ENCODE results near the gene PTPRN2. TPM values are rescaled to one million over a fixed set of nuclear protein-coding genes. Genes with fewer than 3 reads are reported as not detected.

Gene PTPRN2
- total RNA-seq, 2 experiments from 2014 or later, result 4.7 to 4.8 TPM

- Mint-ChIP-seq H3K36me3 (ENCODE audit: low read depth) (no peaks in the 10 kb centered on the region), H3K27me3 (no peaks in the 10 kb centered on the region), H3K9me3 (peaks cover 5% of the 10 kb centered on the region), H3K4me3 (no peak overlapping the region), H3K4me1 (no peaks in the 10 kb centered on the region), H3K27ac (no peak overlapping the region)
- no peak for DNase-seq
- CTCF ChIA-PET, result no interaction called here
- POLR2A ChIA-PET, result no interaction called here
Observed at GRCh38 chr7:157992511-157993160, 595.0 kb downstream of the PTPRN2 start.

DNA sequence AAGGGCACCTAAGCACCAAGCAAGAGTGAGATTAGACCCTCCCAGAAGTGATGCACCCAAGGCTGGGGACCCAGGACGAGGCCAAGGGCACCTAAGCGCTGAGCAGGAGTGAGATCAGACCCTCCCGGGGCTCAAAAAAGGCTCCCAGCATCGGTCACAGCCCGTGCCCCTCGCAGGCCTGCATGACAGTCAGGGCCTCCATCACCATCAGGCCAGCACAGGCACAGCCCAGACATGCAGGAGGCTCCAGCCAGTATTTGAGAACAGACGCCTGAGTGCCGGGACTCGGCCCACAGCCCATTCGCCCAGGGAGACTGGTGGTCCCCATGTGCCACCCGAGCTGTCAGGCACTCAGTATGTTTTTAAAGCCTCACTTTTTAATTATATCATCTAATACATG lies 595.9 kb downstream of the PTPRN2 start:
- no peak for DNase-seq
- Mint-ChIP-seq H3K27ac (no peak overlapping the region), H3K4me1 (no peaks in the 10 kb centered on the region), H3K27me3 (no peaks in the 10 kb centered on the region), H3K4me3 (no peak overlapping the region), H3K9me3 (peaks cover 5% of the 10 kb centered on the region), H3K36me3 (ENCODE audit: low read depth) (no peaks in the 10 kb centered on the region)
- ChIA-PET CTCF (no interaction called here), POLR2A (no interaction called here)

- DNase-seq, result no peak
- no peak overlapping the region for H3K27ac Mint-ChIP-seq
- no peak overlapping the region for H3K4me3 Mint-ChIP-seq
- ChIA-PET CTCF (no interaction called here), POLR2A (no interaction called here)
- no peaks in the 10 kb centered on the region for H3K4me1 Mint-ChIP-seq
- H3K27me3 Mint-ChIP-seq, result no peaks in the 10 kb centered on the region
- no peaks in the 10 kb centered on the region for H3K36me3 Mint-ChIP-seq (ENCODE audit: low read depth)
- peaks cover 5% of the 10 kb centered on the region for H3K9me3 Mint-ChIP-seq
Observed at GRCh38 chr7:157991351-157991750, 596.3 kb downstream of the PTPRN2 start.

DNA sequence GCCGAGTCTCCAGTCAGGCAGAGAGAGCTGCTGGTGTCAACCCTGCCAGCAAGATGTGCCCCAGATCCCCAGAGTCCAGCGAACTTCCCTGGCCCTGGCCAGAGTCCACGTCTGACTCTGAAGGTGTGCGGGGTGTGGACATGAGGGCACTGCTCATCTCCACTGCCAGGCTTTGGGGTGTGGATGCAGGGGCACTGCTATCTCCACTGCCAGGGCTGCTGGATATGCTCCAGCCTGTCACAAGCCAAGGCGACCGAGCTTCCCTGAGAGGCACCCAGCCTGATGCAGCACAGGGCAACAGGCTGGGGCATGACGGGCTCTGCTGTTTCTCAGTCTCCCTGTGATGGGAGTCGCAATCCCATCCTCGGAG lies 596.8 kb downstream of the PTPRN2 start:
- Mint-ChIP-seq H3K4me3 (no peak overlapping the region), H3K36me3 (ENCODE audit: low read depth) (no peaks in the 10 kb centered on the region), H3K4me1 (no peaks in the 10 kb centered on the region), H3K27ac (no peak overlapping the region), H3K27me3 (no peaks in the 10 kb centered on the region), H3K9me3 (peaks cover 5% of the 10 kb centered on the region)
- no peak for DNase-seq
- ChIA-PET POLR2A (no interaction called here), CTCF (no interaction called here)

DNA sequence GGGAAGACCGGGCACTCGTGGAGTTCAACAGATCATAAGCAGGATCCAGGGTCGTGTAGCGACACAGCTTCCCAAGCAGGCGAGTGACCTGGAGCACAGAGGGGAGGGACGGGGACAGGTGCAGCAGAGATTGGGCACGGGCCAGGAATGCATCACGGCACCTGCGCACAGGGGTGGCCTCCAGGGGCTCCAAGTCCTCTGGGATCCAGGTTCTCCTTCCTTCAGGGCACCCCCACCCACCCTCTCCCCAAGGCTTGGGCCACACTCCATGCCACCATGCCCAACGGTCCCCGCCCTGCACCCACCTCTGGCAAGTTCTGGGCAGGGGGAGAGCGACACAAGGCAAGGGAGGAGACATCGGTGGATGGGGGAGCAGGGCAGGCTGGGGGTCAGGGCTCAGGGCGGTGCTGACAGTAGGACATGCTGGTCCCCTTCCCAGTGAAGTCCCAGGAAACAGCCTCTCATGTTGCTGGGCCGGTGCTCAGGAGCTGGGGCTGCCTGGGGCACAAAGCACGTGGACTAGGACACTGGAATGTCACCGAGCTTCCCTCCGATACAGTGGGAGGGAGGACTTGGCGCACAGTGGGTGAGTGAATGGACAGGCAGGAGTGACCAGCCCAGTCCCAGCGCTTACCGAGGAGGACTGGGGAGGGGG lies 597.3 kb downstream of the PTPRN2 start:
- Mint-ChIP-seq H3K27ac (no peak overlapping the region), H3K4me1 (no peaks in the 10 kb centered on the region), H3K36me3 (ENCODE audit: low read depth) (no peaks in the 10 kb centered on the region), H3K4me3 (no peak overlapping the region), H3K9me3 (no peaks in the 10 kb centered on the region), H3K27me3 (no peaks in the 10 kb centered on the region)
- DNase-seq, result no peak
- CTCF ChIA-PET, result no interaction called here
- POLR2A ChIA-PET, result no interaction called here

GRCh38 chr7:157989589-157989988 lies 598.0 kb downstream of the PTPRN2 start:
- no peak for DNase-seq
- Mint-ChIP-seq H3K27me3 (no peaks in the 10 kb centered on the region), H3K4me1 (no peaks in the 10 kb centered on the region), H3K4me3 (no peak overlapping the region), H3K27ac (no peak overlapping the region), H3K36me3 (ENCODE audit: low read depth) (no peaks in the 10 kb centered on the region), H3K9me3 (peaks cover 4% of the 10 kb centered on the region)
- CTCF ChIA-PET, result no interaction called here
- POLR2A ChIA-PET, result no interaction called here

GRCh38 chr7:157987906-157988305 lies 599.7 kb downstream of the PTPRN2 start:
- POLR2A ChIA-PET, result no interaction called here
- H3K4me3 Mint-ChIP-seq, result no peak overlapping the region
- no peak overlapping the region for H3K27ac Mint-ChIP-seq

DNA sequence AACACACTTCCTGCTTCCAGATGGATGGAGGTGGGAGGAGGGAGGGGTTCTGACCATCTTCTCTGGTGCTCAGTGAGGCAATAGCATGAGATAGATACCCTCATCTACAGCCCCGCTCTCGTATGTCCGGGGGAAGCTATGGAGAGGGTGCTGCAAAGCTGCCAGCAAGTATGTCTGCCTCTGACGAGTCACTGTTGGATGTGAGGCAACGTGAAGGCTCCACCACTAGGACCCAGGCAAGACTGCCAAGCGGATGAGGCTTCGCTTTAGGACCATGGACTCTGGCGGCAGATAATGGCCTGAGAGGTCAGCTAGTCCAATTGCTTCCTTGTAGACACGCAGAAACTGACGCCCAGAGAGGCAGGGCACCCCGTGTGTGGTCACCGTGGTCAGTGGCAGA lies 601.6 kb downstream of the PTPRN2 start:
- Mint-ChIP-seq H3K36me3 (ENCODE audit: low read depth) (no peaks in the 10 kb centered on the region), H3K27me3 (no peaks in the 10 kb centered on the region), H3K4me3 (no peak overlapping the region), H3K27ac (no peak overlapping the region), H3K4me1 (no peaks in the 10 kb centered on the region), H3K9me3 (peaks cover 5% of the 10 kb centered on the region)
- ChIA-PET POLR2A (no interaction called here), CTCF (no interaction called here)
- no peak for DNase-seq

More at GRCh38 chr7:157987906-157988305, 599.7 kb downstream of the PTPRN2 start:
- Mint-ChIP-seq H3K4me1 (no peaks in the 10 kb centered on the region), H3K9me3 (peaks cover 5% of the 10 kb centered on the region), H3K27me3 (no peaks in the 10 kb centered on the region), H3K36me3 (ENCODE audit: low read depth) (no peaks in the 10 kb centered on the region)
- DNase-seq, result no peak
- CTCF ChIA-PET, result no interaction called here

GRCh38 chr7:157985636-157986035 lies 602.0 kb downstream of the PTPRN2 start:
- Mint-ChIP-seq H3K4me3 (no peak overlapping the region), H3K36me3 (ENCODE audit: low read depth) (no peaks in the 10 kb centered on the region), H3K27me3 (no peaks in the 10 kb centered on the region), H3K27ac (no peak overlapping the region), H3K4me1 (no peaks in the 10 kb centered on the region), H3K9me3 (peaks cover 5% of the 10 kb centered on the region)
- DNase-seq, result no peak
- ChIA-PET POLR2A (no interaction called here), CTCF (no interaction called here)

DNA sequence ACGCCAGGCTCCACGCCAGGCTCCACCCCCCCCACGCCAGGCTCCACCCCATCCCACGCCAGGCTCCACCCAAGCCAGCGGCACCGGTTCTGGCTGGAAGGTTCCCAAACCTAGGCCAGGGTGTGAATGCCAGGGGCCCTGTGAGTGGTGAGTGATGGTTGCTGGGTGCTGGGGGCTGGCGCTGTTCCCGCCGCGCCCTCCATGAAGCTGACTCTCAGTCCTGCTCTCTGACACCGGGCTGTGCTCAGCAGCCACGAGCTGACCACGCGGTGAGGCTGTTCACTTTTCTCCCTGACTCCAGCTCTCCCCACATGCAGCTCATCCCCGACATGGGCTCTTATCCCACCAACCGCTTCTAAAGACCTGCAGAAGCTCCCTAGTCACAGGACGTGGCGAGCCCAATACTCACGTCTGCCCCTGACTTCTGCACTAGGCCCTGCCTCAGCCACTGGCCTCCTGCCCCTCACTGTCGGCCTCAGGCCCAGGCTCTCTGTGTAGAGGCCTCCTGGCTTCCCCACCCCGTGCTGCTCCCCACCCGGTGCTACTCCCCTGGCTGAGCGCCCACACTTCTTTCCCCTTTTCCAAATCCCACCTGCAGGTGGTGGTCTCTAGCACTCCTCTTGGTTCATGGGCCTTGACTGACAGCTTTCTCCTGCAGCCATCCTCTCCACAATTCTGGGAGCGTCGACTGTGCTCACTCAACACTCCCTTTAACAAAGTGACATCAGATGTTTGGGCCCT lies 603.0 kb downstream of the PTPRN2 start:
- CTCF ChIA-PET, result no interaction called here
- H3K27ac Mint-ChIP-seq, result no peak overlapping the region

GRCh38 chr7:157983502-157984422 lies 603.9 kb downstream of the PTPRN2 start:
- ChIA-PET POLR2A (no interaction called here), CTCF (no interaction called here)
- DNase-seq, result no peak
- Mint-ChIP-seq H3K27ac (no peak overlapping the region), H3K9me3 (peaks cover 5% of the 10 kb centered on the region), H3K36me3 (ENCODE audit: low read depth) (no peaks in the 10 kb centered on the region), H3K27me3 (no peaks in the 10 kb centered on the region), H3K4me3 (no peak overlapping the region), H3K4me1 (no peaks in the 10 kb centered on the region)

More for the DNA sequence above, 603.0 kb downstream of the PTPRN2 start:
- no peaks in the 10 kb centered on the region for H3K4me1 Mint-ChIP-seq
- H3K9me3 Mint-ChIP-seq, result peaks cover 5% of the 10 kb centered on the region
- no peak for DNase-seq
- no peak overlapping the region for H3K4me3 Mint-ChIP-seq
- H3K36me3 Mint-ChIP-seq (ENCODE audit: low read depth), result no peaks in the 10 kb centered on the region
- H3K27me3 Mint-ChIP-seq, result no peaks in the 10 kb centered on the region
- POLR2A ChIA-PET, result no interaction called here

GRCh38 chr7:157981778-157982177 lies 605.8 kb downstream of the PTPRN2 start:
- no peak for DNase-seq
- Mint-ChIP-seq H3K27ac (no peak overlapping the region), H3K27me3 (no peaks in the 10 kb centered on the region), H3K9me3 (peaks cover 5% of the 10 kb centered on the region), H3K36me3 (ENCODE audit: low read depth) (no peaks in the 10 kb centered on the region), H3K4me1 (no peaks in the 10 kb centered on the region), H3K4me3 (no peak overlapping the region)
- CTCF ChIA-PET, result no interaction called here
- POLR2A ChIA-PET, result no interaction called here

DNA sequence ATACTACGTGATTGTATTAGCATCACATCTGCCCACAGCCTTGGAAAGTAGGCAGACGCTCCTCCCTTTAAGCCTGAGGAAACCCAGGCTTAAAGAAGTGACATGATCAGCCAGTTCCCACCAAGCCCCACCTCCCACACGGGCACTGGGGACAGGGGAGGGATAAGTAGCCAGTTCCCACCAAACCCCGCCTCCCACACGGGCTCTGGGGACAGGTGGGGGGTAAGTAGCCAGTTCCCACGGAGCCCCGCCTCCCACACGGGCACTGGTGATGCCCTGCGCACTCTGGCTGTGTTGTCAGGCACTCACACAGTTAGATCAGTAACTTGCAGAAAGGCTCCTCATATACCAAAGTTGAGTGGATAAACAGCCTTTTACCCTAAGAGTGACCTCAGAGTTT lies 606.8 kb downstream of the PTPRN2 start:
- Mint-ChIP-seq H3K9me3 (peaks cover 12% of the 10 kb centered on the region), H3K4me3 (no peak overlapping the region), H3K4me1 (no peaks in the 10 kb centered on the region), H3K27ac (no peak overlapping the region), H3K27me3 (no peaks in the 10 kb centered on the region), H3K36me3 (ENCODE audit: low read depth) (no peaks in the 10 kb centered on the region)
- DNase-seq, result no peak
- ChIA-PET CTCF (no interaction called here), POLR2A (no interaction called here)
